HG03342 (cell line): ENCODE measurements around the gene SPPL2C.

Experiments used
- ATAC-seq: cut with Tn5 transposase; IDR thresholded peaks from one replicate; pipeline ENCODE4 v1.9.1; 2021; ENCODE audit warnings: mild to moderate bottlenecking, moderate library complexity; ENCODE audit not compliant: unreplicated experiment

Gene SPPL2C

DNA sequence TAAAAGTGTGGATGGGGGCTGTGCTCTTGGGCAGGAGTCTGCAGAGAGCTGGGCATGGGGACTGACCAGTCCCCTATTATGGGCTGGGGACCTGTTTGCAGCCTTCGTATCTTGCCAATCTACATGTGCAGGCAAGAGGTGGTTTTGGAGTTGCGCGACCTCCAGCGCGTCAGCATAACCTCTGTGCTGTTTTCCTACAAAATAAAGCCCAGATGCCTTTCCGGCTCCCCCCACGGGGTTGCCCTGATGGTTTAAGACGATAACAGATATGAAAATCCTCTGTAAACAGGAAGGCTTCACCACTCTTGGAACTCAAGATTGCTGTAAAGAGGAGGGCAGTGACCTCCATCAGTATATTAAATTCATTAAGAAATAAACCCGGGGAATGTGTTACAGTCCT lies 16.5 kb upstream of the SPPL2C start:
- no peak for ATAC-seq

DNA sequence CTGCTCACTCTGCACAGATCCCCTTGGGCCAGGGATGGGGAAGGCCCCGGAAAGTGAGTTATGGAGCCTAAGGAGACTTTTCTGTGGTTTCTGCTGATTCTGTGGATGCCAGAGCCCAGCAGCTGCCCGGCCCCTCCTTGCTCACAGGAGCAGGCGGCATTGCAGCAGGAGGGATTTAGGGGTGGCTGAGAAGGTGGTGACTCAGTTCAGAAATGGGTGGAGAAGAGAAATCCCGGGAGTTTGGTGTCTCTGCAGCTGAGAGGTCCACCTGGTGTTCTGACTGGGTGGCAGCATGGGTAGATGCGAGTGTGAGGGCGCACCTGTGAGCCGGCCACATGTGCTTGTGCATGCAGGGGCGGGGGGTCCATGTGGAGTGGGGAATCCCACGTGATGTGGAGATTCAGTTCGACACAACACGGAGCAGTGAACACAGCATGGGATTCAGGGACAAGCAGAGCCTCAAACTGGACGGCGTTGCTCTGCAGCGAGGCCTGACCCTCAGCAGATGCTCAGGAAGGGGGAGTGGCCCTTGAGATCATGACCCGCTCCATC lies 16.0 kb upstream of the SPPL2C start:
- ATAC-seq, result no peak

DNA sequence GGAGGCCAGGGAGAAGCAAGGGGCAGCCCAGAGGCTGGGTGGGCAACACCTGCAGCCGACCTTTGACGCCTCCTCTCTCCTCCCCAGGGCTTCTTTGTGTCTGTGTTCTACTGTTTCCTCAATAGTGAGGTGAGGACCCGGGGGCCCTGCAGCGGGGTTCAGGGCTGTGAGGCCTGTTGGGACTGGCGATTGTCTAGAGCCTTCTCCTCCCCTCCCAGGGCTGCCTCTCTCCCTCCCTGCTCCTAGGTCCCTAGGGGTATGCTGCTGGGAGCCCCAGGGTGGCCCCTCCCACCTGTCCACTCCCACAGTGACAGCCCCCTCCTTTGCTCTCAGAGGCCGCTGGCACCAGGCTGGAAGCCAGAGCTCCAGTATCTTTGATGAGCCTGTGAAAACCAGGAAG lies 10.8 kb upstream of the SPPL2C start:
- ATAC-seq, result no peak

DNA sequence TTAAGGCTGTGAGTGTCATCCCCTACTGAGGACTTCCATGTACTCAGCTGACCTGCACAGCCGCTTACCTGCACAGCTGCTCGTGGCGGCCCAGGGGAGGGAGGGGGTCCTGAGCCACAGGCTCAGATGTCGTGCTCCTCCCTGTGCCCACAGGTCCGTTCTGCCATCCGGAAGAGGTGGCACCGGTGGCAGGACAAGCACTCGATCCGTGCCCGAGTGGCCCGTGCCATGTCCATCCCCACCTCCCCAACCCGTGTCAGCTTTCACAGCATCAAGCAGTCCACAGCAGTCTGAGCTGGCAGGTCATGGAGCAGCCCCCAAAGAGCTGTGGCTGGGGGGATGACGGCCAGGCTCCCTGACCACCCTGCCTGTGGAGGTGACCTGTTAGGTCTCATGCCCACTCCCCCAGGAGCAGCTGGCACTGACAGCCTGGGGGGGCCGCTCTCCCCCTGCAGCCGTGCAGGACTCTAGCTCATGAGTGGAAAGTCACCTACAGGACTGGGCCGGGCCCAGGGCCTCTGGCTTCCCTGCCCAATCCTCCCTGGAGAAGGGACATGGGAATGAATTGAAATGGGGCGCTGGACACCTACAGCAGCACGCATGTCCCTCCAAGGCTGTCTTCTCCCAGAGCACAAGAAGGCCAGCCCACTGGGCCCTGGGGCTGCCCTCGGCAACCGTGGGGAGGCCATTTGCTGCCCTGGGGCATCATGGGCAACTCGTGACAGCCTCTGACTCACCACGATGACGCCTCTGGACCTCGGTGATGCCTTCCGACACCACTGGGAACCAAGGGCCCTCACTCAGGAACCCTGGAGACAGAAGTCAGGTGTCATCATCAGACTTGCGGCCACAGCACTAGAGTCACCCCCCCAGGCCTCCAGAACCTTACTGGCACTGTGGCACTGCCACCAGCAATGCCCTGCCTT lies 9.9 kb upstream of the SPPL2C start:
- no peak for ATAC-seq

DNA sequence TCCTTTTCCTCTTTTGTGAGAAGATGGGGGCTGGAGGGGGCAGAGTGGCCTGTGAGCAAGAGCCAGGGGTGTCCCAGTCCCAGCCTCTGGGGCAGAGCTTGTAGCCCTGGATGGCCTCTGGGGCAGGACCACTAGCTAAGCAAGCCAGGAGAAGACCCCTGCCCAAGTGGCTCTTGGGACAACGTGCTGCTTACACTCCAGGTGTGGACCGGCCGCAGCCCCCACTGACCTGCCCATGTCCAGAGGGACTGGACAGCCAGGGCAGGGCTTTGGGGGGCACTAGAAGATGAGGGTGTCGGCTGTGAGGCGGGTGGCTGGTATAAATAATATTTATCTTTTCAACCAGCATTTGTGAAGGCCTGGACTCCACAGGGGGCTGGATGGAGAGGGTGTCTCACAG lies 9.2 kb upstream of the SPPL2C start:
- no peak for ATAC-seq

DNA sequence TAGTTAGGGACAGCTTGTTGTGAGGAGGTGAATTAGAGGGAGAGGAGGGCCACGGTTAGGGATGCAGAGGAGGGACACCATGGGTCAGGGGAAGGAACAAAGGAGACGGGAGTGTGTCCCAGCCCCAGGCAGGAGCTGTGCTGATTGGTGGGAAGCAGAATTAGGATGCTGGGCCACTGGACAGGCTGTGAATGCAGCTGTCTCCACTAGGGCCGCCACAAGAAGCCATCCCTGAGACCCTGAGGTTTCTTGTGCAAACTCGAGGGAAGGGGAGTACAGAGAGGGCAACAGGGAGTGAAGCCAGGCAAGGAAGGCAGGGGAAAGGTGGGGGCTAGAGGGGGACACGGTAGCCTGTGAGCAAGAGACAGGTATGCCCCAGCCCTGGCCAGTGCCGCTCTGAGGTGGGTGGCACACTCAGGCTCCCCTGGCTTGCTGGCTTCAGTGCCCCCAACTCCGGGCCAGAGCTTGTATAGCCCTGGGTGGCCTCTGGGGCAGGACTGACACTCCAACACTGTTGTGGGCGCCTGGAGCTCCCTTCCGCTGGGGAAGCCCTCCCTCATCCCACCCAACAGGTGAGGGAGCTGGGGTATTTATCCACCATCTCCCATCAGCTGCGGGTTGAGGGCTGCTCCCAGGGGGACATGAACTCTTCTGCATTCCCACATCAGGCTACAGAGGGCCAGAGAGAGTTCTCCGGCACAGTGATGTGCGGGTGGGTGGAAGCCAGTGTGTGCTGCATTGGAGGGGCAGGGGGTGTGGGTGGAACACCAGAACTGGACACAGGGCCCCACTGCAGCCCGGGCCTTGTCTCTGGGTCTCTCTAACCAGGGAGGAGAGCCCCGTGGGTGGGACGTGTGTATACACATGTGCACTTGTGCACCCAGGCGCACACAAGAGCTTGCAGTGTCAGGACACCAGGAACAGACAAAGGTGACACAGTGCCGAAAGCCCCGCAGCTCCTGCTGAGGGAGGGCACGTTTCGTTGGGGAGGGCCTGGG lies 8.3 kb upstream of the SPPL2C start:
- no peak for ATAC-seq

DNA sequence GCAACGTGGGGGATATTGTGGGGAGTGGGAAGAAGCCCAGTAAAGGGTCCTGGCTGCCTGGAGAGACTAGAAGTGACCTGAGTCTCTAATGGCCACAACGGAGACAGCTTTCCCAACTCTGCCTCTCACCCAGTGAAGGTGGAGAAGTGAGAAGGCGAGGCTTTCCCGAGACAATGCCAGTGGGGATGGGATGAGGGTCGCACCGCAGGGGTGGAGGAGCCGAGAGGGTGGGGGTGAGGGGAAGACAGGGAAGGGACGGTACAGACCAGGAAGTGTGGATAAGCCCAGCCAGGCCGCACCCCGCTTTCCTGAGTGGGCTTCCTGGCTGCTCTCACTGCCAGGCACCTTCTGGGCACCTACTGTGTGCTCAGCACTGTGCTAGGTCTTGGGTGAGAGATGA lies 7.5 kb upstream of the SPPL2C start:
- no peak for ATAC-seq

DNA sequence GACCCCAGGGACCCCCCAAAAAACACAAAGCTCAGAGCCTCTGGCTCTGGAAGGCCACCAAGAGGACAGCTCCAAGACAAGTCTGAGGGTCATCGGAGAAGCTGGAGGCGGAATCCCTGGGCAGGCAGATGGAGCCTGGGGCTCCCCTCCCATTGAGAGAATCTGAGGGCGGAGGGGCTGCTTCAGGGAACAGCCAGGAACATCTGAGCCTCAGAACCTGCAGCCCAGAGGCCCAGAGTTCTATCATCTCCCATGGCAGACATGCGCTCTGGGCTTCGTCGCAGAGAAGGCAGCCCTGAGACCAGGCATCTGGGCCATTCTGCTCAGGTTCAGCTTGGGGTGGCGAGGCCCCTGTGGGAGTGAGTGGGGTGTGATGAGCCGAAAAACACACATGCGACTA lies 7.1 kb upstream of the SPPL2C start:
- no peak for ATAC-seq

DNA sequence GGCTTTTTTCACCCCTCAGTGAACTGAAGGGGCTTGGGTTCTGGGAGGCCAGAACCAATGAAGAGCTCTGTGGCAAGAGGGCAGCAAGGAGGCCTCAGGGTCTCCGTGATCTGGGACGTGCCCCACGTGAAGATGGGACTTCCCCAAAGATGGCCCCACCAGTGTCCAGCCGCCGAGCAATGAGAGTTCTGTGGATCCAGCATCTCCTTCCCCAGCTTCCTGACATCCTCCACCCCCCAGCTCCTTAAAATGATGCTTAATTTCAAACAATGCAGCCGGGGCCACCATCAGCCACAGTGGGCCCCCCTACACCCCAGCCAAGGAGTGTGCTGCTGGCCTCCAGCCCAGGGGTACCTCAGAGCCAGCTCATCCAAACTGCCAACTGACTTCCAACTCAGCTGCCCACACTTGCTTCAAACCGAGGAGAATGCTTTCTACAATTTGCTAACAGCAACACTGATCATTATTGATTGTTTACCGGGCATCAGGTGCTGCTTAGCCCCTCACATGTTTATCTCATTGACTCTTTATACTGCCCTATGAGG lies 5.9 kb upstream of the SPPL2C start:
- no peak for ATAC-seq

DNA sequence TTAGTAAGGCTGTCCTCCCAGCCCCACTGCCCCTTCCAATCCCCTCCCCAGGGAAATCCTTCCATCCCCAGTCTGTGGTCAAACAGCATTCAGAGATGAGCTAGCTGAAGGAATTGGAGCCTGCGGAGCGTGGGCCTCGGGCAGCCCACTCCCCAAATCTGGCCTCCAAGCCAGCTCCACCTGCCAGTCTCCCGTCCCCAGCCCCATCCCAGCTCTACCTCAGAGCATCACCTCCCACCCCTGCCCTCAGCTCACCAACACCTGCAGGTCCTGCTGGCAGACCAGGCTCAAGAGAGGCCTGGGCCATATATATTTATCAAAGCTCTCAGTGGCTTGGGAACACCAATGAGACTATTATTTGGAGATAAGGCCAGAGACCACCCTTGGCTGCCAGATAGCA lies 5.2 kb upstream of the SPPL2C start:
- no peak for ATAC-seq

DNA sequence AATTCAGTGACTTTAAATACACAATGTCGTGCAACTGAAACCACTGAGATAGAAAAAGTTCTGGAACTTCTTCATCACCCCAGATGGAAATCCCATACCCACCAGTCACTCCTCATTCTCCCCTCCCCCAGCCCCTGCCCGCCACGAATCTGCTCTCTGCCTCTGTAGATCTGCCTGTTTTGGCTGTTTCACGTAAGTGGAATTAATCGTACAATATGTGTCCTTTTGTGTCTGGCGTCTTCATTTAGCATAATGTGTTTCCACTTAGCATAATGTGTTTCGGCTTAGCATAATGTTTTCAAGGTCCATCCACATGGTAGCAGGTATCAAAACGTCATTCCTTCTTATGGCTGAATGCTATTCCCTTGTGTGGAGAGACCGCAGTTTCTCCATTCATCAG lies 3.5 kb upstream of the SPPL2C start:
- no peak for ATAC-seq

DNA sequence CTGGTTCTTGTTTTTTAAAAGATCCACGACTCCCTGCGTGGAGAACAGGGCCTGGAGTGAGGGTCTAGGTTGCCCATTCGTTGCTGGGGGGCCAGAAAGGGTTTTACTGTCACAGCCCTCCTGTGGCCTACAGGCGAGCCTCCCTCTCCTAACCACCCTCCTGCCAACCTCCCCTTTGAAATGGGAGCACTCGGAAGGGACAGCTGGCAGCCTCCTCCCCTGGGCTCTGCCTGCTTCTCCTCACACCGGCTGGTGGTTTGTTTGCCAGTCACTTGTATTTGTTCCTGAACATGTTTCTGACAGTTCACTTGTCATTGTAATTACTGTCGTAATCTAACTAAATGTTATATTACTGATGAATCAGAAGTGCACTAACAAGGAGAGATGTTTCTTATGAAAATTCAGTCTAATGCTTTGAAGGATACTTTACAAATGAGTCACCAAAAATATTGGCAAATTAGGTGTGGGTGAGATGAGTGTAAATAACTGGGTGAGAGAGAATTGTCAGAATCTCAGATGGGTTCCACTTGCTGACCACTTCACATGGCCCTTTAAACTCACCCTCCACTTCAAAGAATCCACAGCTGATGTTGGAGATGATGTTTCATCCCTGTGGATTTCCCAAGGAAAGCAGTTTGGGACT lies 2.7 kb upstream of the SPPL2C start:
- no peak for ATAC-seq

DNA sequence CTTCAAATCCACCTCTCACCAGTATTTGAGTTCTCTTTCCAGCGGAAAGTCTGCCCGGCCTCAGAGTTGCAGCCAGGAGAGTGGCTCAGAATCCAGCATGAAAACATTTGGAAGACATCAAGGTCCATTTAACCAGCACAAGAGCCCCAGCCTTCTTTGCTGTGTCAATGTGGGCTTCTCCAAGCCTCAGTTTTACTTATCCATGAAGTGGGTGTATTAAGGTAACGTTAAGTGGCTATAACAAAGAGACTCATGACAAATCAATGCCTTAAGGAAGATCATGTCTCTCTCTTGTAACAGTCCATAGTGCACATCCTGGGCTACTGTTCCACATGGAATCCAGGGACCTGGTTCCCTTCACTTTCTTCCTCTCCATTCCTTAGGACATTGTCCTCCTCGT lies 959 bp upstream of the SPPL2C start:
- no peak for ATAC-seq

DNA sequence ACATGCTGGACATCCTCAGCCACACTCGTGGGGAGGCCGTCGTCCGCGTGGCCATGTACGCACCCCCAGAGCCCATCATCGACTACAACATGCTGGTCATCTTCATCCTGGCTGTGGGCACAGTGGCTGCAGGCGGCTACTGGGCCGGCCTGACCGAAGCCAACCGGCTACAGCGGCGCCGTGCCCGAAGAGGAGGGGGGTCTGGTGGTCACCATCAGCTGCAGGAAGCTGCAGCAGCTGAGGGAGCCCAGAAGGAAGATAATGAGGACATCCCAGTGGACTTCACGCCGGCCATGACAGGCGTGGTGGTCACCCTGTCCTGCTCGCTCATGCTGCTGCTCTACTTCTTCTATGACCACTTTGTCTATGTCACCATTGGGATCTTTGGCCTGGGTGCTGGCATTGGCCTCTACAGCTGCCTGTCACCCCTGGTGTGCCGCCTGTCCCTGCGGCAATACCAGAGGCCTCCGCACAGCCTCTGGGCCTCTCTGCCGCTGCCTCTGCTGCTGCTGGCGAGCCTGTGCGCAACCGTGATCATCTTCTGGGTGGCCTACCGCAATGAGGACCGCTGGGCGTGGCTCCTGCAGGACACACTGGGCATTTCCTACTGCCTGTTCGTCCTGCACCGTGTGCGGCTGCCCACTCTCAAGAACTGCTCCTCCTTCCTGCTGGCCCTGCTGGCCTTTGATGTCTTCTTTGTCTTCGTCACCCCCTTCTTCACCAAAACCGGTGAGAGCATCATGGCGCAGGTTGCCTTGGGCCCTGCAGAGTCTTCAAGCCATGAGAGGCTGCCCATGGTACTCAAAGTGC lies 900 bp downstream of the SPPL2C start:
- ATAC-seq, result no peak

DNA sequence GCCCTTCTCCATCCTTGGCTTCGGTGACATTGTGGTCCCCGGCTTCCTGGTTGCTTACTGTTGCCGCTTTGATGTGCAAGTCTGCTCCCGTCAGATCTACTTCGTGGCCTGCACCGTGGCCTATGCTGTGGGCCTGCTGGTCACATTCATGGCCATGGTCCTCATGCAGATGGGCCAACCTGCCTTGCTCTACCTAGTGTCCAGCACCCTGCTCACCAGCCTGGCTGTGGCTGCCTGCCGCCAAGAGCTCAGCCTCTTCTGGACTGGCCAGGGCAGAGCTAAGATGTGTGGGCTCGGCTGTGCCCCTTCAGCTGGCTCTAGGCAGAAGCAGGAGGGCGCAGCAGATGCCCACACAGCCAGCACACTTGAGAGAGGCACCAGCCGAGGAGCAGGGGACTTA lies 1.5 kb downstream of the SPPL2C start:
- no peak for ATAC-seq

DNA sequence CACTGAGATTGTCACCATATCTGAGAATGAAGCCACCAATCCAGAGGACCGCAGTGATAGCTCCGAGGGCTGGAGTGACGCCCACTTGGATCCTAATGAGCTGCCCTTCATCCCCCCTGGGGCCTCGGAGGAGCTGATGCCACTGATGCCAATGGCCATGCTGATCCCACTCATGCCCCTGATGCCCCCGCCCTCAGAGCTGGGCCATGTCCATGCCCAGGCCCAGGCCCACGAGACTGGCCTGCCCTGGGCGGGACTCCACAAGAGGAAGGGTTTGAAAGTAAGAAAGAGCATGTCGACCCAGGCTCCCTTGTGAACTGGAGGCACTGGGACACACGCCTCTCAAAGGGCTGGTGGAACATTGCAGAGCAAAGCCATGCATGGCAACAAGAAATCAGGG lies 2.0 kb downstream of the SPPL2C start:
- ATAC-seq, result no peak

DNA sequence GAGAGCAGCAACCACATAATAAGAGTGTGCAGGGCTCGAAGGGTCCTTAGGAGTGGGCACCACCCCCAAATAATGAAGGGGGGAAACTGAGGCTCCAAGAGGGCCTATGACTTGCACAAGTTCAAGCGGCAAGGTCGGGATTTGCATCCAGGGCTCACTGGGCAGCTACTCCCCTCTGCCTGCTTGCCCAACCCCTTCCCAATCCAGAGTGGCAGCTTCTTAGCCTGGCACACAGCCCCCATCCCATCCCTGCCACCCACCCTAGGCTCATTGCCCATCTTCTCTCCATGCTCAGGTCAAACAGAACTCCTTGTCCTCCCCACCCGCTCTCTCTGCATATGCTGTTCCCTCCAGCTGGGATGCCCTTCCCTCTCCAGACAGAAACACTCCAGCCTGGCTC lies 2.4 kb downstream of the SPPL2C start:
- ATAC-seq, result no peak

DNA sequence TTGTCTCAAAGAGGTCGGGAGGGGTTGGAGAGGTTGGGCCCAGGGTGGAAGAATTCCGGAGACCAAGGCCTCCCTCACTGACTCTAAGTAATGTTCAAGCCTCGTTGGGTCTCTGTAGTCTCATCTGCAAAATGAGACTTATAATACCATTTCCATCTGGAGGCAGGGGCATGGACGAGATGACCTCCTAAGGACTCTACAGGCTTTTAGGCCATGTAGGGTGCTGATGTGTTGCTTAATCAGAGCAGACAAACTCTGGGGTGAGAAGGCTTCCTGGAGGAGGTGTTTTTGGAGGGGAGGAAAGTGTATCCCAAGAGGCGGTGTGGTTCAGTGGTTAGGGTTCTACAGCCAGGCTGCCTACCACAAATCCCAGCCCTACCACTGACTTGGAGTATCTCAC lies 3.1 kb downstream of the SPPL2C start:
- no peak for ATAC-seq

DNA sequence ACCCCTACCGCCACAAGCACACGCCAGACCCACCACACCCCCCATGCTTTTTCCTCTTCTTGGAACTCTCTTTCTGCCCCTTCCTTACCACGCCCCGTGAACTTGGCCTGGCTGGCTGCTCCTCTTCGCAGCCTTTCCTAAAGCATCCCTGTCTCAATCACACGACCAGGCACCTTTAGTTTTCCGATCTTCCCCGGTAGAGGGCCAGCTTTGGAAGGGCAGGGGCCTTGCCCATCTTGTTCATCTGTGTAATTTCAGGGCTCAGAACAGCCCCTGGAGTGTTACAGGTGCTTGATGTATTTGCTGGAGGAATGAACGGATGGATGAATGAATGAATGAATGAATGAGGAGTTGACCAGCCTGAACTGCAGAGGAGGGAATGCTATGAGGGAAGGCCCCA lies 3.7 kb downstream of the SPPL2C start:
- no peak for ATAC-seq
